Fibroblast of the conjunctiva (primary cell): ENCODE data around the gene PAQR9.

ENCODE experiments used
- DNase-seq: peaks from one replicate; pipeline ENCODE4 v3.0.0-alpha.2; 2010; ENCODE audit warnings: low read depth

The PAQR9 gene

DNA sequence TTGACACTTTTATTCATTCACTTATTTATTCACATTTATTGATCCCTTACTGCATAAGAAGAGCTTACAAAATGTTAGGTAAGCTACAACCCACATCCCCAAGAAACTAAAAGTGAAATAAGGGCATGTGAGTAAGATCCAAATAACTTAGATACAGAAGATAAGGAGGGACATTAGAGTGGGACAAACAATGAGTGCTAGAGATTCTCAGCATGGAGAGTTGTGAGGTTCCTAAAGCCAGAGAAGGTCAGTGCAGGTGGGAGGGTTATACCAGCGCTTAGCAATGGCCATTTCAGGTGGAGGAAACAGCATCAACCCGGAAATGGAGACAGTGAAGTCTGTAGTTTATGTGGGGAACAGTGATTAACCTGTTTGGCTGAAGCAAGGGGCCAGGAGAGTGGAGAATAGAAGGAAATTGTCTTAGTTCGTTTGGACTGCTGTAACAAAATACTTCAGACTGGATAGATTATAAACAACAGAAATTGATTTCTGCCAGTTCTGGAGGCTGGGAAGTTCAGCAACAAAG lies 49.1 kb downstream of the PAQR9 start:
- no peak for DNase-seq

DNA sequence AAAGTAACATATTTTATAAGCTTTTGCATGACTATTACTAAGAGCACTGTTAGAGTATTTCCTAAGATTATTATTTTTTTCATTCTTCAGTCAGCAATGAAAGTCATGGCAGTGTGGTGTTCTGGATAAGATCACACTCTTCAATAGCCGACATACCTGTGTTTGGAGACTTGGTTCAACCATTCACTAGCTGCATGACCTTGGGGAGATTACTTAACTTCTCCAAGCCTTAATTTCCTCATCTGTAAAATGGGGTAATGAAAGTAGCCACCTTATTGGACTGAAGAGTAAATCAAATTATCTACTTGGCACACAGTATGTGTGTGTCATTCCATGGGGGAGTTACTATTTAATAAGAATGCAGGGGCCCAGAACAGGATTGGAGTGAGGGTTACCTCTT lies 50.0 kb downstream of the PAQR9 start:
- DNase-seq, result no peak

DNA sequence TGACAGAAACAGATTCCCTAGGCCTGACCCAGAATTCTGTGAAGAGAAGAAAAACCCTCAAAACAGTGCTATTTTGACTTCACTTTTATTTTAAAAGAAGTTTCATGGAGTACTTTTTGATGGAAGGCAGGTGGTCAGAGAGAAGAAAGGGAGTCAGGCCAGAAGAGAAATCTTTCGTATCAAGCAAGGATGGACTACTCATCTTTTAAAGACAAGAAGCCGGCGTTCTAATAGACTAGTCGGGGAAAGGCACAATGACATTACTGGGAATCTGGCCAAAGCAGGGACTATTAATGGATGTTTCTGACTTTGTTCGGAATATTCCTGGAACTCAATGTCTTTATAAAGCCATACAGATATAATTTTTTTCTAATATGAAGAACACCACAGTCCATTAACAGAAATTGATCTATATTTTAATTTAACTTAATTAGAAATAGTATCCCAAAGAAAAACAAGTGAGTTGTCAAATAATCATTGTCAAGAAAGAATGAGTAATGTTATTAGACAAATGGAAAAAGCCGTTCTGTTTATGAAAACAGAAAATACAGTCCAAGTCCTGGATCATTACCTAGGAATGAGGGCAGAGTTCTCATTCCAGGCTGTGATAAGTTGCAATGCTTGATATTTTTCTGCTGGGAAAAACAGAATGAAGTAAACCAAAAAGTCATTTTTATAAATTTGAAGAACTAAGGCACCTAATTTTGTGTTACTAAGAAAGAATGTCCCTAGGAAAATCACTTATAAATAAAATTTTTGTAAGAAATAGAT lies 50.9 kb downstream of the PAQR9 start:
- no peak for DNase-seq
